NCI-H510A (cell line): Measurements from ENCODE around the gene C4A.
"Not testable (repeated sequence)": the region's sequence is repeated elsewhere in the genome, so short reads cannot be mapped to it uniquely, and the experiment has no call there.

Source experiments
- DNase-seq: peaks from one replicate; lab custom pipeline; 2025; lab: John Stamatoyannopoulos, UW

The C4A gene

GRCh38 chr6:32049736-32050135, 67.9 kb downstream of the C4A start:
- not testable (repeated sequence) for DNase-seq

DNA sequence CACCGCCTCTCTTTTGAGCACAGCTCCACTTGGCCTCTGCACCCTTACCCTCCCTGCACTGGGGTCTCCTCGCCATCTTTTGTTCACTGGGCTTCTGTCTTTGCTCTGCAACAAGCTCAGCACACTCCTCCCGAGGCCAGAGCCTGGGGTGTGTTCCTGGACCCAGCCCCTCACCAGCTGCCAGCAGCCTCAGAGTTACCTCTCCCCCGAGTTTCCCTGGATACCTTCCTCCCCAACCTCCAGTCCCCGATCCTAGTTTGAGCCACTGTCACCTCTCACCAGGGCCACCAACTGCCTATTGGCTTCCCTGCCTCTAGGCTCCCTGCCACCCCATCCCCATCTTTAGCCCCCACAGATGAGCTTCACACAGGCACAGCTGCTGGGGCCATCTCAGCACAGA, 68.7 kb downstream of the C4A start:
- DNase-seq, result no peak
